ENCODE data around the gene DDIAS.
"Not testable (repeated sequence)": the region's sequence is repeated elsewhere in the genome, so short reads cannot be mapped to it uniquely, and the experiment has no call there.

The DDIAS gene

GRCh38 chr11:82969811-82970210 is 68.3 kb downstream of the DDIAS start:
- DNase-seq (ENCODE audit: low spot score), result no peak

- not testable (repeated sequence) for DNase-seq (ENCODE audit: low spot score)
These were observed 69.1 kb downstream of the DDIAS start for GRCh38 chr11:82970507-82971083.

GRCh38 chr11:82971519-82971946 is 70.0 kb downstream of the DDIAS start:
- DNase-seq (ENCODE audit: low spot score), result not testable (repeated sequence)

- DNase-seq (ENCODE audit: low spot score), result no peak
These were observed 70.6 kb downstream of the DDIAS start for GRCh38 chr11:82972103-82972502.

- DNase-seq (ENCODE audit: low spot score), result no peak
These were observed 72.6 kb downstream of the DDIAS start for GRCh38 chr11:82974135-82974534.

GRCh38 chr11:82974851-82975250 is 73.3 kb downstream of the DDIAS start:
- DNase-seq (ENCODE audit: low spot score), result no peak

GRCh38 chr11:82975882-82976281 is 74.3 kb downstream of the DDIAS start:
- DNase-seq (ENCODE audit: low spot score), result no peak

- no peak for DNase-seq (ENCODE audit: low spot score)
These were observed 75.2 kb downstream of the DDIAS start for GRCh38 chr11:82976786-82977185.

- DNase-seq (ENCODE audit: low spot score), result no peak
These were observed 77.0 kb downstream of the DDIAS start for GRCh38 chr11:82978422-82979099.

- no peak for DNase-seq (ENCODE audit: low spot score)
These were observed 78.3 kb downstream of the DDIAS start for GRCh38 chr11:82979824-82980223.

- no peak for DNase-seq (ENCODE audit: low spot score)
These were observed 78.8 kb downstream of the DDIAS start for GRCh38 chr11:82980292-82980691.

- DNase-seq (ENCODE audit: low spot score), result no peak
These were observed 79.4 kb downstream of the DDIAS start for GRCh38 chr11:82980947-82981346.

GRCh38 chr11:82981852-82982251 is 80.3 kb downstream of the DDIAS start:
- no peak for DNase-seq (ENCODE audit: low spot score)

Measured in HuH-7.5 (cell line).